ENCODE data around the gene TCF7L1.
"Not testable (repeated sequence)": the region's sequence is repeated elsewhere in the genome, so short reads cannot be mapped to it uniquely, and the experiment has no call there.

The TCF7L1 gene

GRCh38 chr2:85184231-85184630 is 51.0 kb downstream of the TCF7L1 start:
- no peak for DNase-seq (ENCODE audit: low spot score)

- no peak for DNase-seq (ENCODE audit: low spot score)
Observed at GRCh38 chr2:85184990-85185389, 51.8 kb downstream of the TCF7L1 start.

GRCh38 chr2:85185431-85185940 is 52.3 kb downstream of the TCF7L1 start:
- DNase-seq (ENCODE audit: low spot score) = no peak

- no peak for DNase-seq (ENCODE audit: low spot score)
Observed at GRCh38 chr2:85187069-85187468, 53.9 kb downstream of the TCF7L1 start.

- no peak for DNase-seq (ENCODE audit: low spot score)
Observed at GRCh38 chr2:85188852-85189251, 55.7 kb downstream of the TCF7L1 start.

- DNase-seq (ENCODE audit: low spot score) = no peak
Observed at GRCh38 chr2:85189606-85190270, 56.5 kb downstream of the TCF7L1 start.

- DNase-seq (ENCODE audit: low spot score) = no peak
Observed at GRCh38 chr2:85191157-85191556, 58.0 kb downstream of the TCF7L1 start.

- no peak for DNase-seq (ENCODE audit: low spot score)
Observed at GRCh38 chr2:85194780-85195480, 61.7 kb downstream of the TCF7L1 start.

GRCh38 chr2:85195956-85196355 is 62.8 kb downstream of the TCF7L1 start:
- no peak for DNase-seq (ENCODE audit: low spot score)

GRCh38 chr2:85199698-85200097 is 66.5 kb downstream of the TCF7L1 start:
- DNase-seq (ENCODE audit: low spot score) = no peak

- no peak for DNase-seq (ENCODE audit: low spot score)
Observed at GRCh38 chr2:85209887-85210286, 76.7 kb downstream of the TCF7L1 start.

- no peak for DNase-seq (ENCODE audit: low spot score)
Observed at GRCh38 chr2:85210511-85210910, 77.3 kb downstream of the TCF7L1 start.

GRCh38 chr2:85211606-85212005 is 78.4 kb downstream of the TCF7L1 start:
- not testable (repeated sequence) for DNase-seq (ENCODE audit: low spot score)

- no peak for DNase-seq (ENCODE audit: low spot score)
Observed at GRCh38 chr2:85212841-85213240, 79.6 kb downstream of the TCF7L1 start.

- no peak for DNase-seq (ENCODE audit: low spot score)
Observed at GRCh38 chr2:85213404-85213803, 80.2 kb downstream of the TCF7L1 start.

GRCh38 chr2:85213901-85214512 is 80.8 kb downstream of the TCF7L1 start:
- DNase-seq (ENCODE audit: low spot score) = no peak

- DNase-seq (ENCODE audit: low spot score) = no peak
Observed at GRCh38 chr2:85215081-85215447, 81.9 kb downstream of the TCF7L1 start.

GRCh38 chr2:85215448-85216401 is 82.5 kb downstream of the TCF7L1 start:
- DNase-seq (ENCODE audit: low spot score) = no peak

GRCh38 chr2:85216927-85217326 is 83.7 kb downstream of the TCF7L1 start:
- DNase-seq (ENCODE audit: low spot score) = peak; percentile 12

- DNase-seq (ENCODE audit: low spot score) = no peak
Observed at GRCh38 chr2:85221067-85221691, 88.0 kb downstream of the TCF7L1 start.

GRCh38 chr2:85222792-85223191 is 89.6 kb downstream of the TCF7L1 start:
- no peak for DNase-seq (ENCODE audit: low spot score)

- DNase-seq (ENCODE audit: low spot score) = no peak
Observed at GRCh38 chr2:85226783-85227182, 93.6 kb downstream of the TCF7L1 start.
